HG03159 (cell line): Measurements from ENCODE around the gene CLCF1.
A peak's percentile ranks its signal among the peaks of the same experiment; 100 is the strongest.
"Not testable (repeated sequence)": the region's sequence is repeated elsewhere in the genome, so short reads cannot be mapped to it uniquely, and the experiment has no call there.

Experiments
- ATAC-seq: cut with Tn5 transposase; IDR thresholded peaks from one replicate; pipeline ENCODE4 v1.9.1; 2021; ENCODE audit warnings: mild to moderate bottlenecking, moderate library complexity; ENCODE audit not compliant: unreplicated experiment

The CLCF1 gene

GRCh38 chr11:67345247-67345919, 28.0 kb downstream of the CLCF1 start:
- ATAC-seq = no peak

GRCh38 chr11:67344264-67344663, 29.1 kb downstream of the CLCF1 start:
- ATAC-seq = no peak

- no peak for ATAC-seq
Measured at GRCh38 chr11:67337257-67337656, 36.1 kb downstream of the CLCF1 start.

- no peak for ATAC-seq
Measured at GRCh38 chr11:67332081-67332691, 41.2 kb downstream of the CLCF1 start.

- ATAC-seq = no peak
Measured at GRCh38 chr11:67323526-67323925, 49.9 kb downstream of the CLCF1 start.

- no peak for ATAC-seq
Measured at GRCh38 chr11:67322049-67322448, 51.3 kb downstream of the CLCF1 start.

- no peak for ATAC-seq
Measured at GRCh38 chr11:67321313-67321871, 52.0 kb downstream of the CLCF1 start.

- no peak for ATAC-seq
Measured at GRCh38 chr11:67320691-67321090, 52.7 kb downstream of the CLCF1 start.

- ATAC-seq = no peak
Measured at GRCh38 chr11:67320011-67320410, 53.4 kb downstream of the CLCF1 start.

GRCh38 chr11:67318876-67319275, 54.5 kb downstream of the CLCF1 start:
- not testable (repeated sequence) for ATAC-seq

GRCh38 chr11:67317888-67318555, 55.4 kb downstream of the CLCF1 start:
- peak; percentile 29 for ATAC-seq

GRCh38 chr11:67317205-67317887, 56.1 kb downstream of the CLCF1 start:
- peak; percentile 84 for ATAC-seq

- ATAC-seq = no peak
Measured at GRCh38 chr11:67316882-67317204, 56.6 kb downstream of the CLCF1 start.

- ATAC-seq = no peak
Measured at GRCh38 chr11:67315325-67315909, 58.0 kb downstream of the CLCF1 start.

GRCh38 chr11:67314218-67314617, 59.2 kb downstream of the CLCF1 start:
- no peak for ATAC-seq
